ENCODE results near the gene PER2. TPM values are rescaled to one million over a fixed set of nuclear protein-coding genes. Genes with fewer than 3 reads are reported as not detected.

PER2 gene
- total RNA-seq, 1 donor from 2014 or later = 3.6 TPM

GRCh38 chr2:238241970-238242369 is 46.4 kb downstream of the PER2 start:
- ATAC-seq (ENCODE audit: poor library complexity) (no peak), DNase-seq (no peak)
- intact Hi-C loops (cut with DNase I) = no loop called here

GRCh38 chr2:238240757-238241711 is 47.4 kb downstream of the PER2 start:
- ATAC-seq (ENCODE audit: poor library complexity) (peak; percentile 66), DNase-seq (peak; percentile 82)
- intact Hi-C loops (cut with DNase I) = no loop called here

- DNase-seq = peak; percentile 95
- intact Hi-C loops (cut with DNase I) = no loop called here
Observed at GRCh38 chr2:238239863-238240756, 48.3 kb downstream of the PER2 start, which contains the start of gene HES6. Gene HES6, minus strand, starts transcription at chr2:238240038. Its CDS starts 133 bp downstream, at chr2:238239905.

GRCh38 chr2:238239543-238239862 is 48.9 kb downstream of the PER2 start:
- no peak for DNase-seq
- intact Hi-C loops (cut with DNase I) = no loop called here
- no peak for ATAC-seq (ENCODE audit: poor library complexity)

More at GRCh38 chr2:238239863-238240756, 48.3 kb downstream of the PER2 start, which contains the start of gene HES6:
- ATAC-seq (ENCODE audit: poor library complexity) = peak; percentile 92

- ATAC-seq (ENCODE audit: poor library complexity) = no peak
- DNase-seq = no peak
- intact Hi-C loops (cut with DNase I) = no loop called here
Observed at GRCh38 chr2:238238766-238239542, 49.5 kb downstream of the PER2 start.

- ATAC-seq (ENCODE audit: poor library complexity) (no peak), DNase-seq (no peak)
- intact Hi-C loops (cut with DNase I) = no loop called here
Observed at GRCh38 chr2:238238311-238238765, 50.1 kb downstream of the PER2 start.

GRCh38 chr2:238237431-238238135 is 50.8 kb downstream of the PER2 start:
- ATAC-seq (ENCODE audit: poor library complexity) (no peak), DNase-seq (no peak)
- intact Hi-C loops (cut with DNase I) = no loop called here

GRCh38 chr2:238236571-238236970 is 51.8 kb downstream of the PER2 start:
- no peak for ATAC-seq (ENCODE audit: poor library complexity)
- intact Hi-C loops (cut with DNase I) = no loop called here
- DNase-seq = no peak

GRCh38 chr2:238235856-238236255 is 52.6 kb downstream of the PER2 start:
- intact Hi-C loops (cut with DNase I) = no loop called here

GRCh38 chr2:238235331-238235732 is 53.1 kb downstream of the PER2 start:
- intact Hi-C loops (cut with DNase I) = no loop called here
- no peak for DNase-seq
- ATAC-seq (ENCODE audit: poor library complexity) = no peak

More at GRCh38 chr2:238235856-238236255, 52.6 kb downstream of the PER2 start:
- ATAC-seq (ENCODE audit: poor library complexity) = no peak
- no peak for DNase-seq

- intact Hi-C loops (cut with DNase I) = no loop called here
- DNase-seq = no peak
- ATAC-seq (ENCODE audit: poor library complexity) = no peak
Observed at GRCh38 chr2:238233625-238234024, 54.8 kb downstream of the PER2 start.

GRCh38 chr2:238231809-238232208 is 56.6 kb downstream of the PER2 start:
- intact Hi-C loops (cut with DNase I) = no loop called here
- ATAC-seq (ENCODE audit: poor library complexity) (no peak), DNase-seq (no peak)

- intact Hi-C loops (cut with DNase I) = no loop called here
Observed at GRCh38 chr2:238231251-238231793, 57.1 kb downstream of the PER2 start.

GRCh38 chr2:238230699-238231098 is 57.7 kb downstream of the PER2 start:
- intact Hi-C loops (cut with DNase I) = no loop called here
- ATAC-seq (ENCODE audit: poor library complexity) (no peak), DNase-seq (no peak)

More at GRCh38 chr2:238231251-238231793, 57.1 kb downstream of the PER2 start:
- peak; percentile 88 for DNase-seq
- ATAC-seq (ENCODE audit: poor library complexity) = peak; percentile 81

- no peak for DNase-seq
- peak; percentile 30 for ATAC-seq (ENCODE audit: poor library complexity)
- intact Hi-C loops (cut with DNase I) = no loop called here
Observed at GRCh38 chr2:238228700-238229099, 59.7 kb downstream of the PER2 start.

- DNase-seq (no peak), ATAC-seq (ENCODE audit: poor library complexity) (no peak)
- intact Hi-C loops (cut with DNase I) = no loop called here
Observed at GRCh38 chr2:238227587-238228032, 60.8 kb downstream of the PER2 start.

- intact Hi-C loops (cut with DNase I) = no loop called here
- no peak for ATAC-seq (ENCODE audit: poor library complexity)
- no peak for DNase-seq
Observed at GRCh38 chr2:238226698-238227586, 61.5 kb downstream of the PER2 start.

Measured in Right ventricle myocardium superior (tissue), 1 donor.